Naive B cell (primary cell): ENCODE data around the gene EN2. TPM values are rescaled to one million over a fixed set of nuclear protein-coding genes. Genes with fewer than 3 reads are reported as not detected.

Experiments
- ATAC-seq, 2 donors: fragments of 150-1000 bp; cut with Tn5 transposase; 2 replicates each; pipeline ENCODE4 v1.10.0; 2021; ENCODE audit warnings: low read depth in 2 of 2, mild to moderate bottlenecking in 2 of 2, moderate library complexity in 2 of 2
- DNase-seq: peaks from one replicate; pipeline ENCODE4 v3.0.0; 2022
- H3K27ac Mint-ChIP-seq, 6 donors: one replicate each; pipeline ENCODE4 v1.8.0; 2020 to 2022; ENCODE audit warnings: mild to moderate bottlenecking in 6 of 6, mixed read lengths in 6 of 6, moderate library complexity in 5 of 6, inconsistent platforms in 2 of 6
- H3K27me3 Mint-ChIP-seq, 3 donors: one replicate each; pipeline ENCODE4 v1.8.0; 2021 to 2022; ENCODE audit warnings: mixed read lengths in 3 of 3, mild to moderate bottlenecking in 1 of 3
- H3K36me3 Mint-ChIP-seq, 2 donors: one replicate each; pipeline ENCODE4 v1.8.0; 2020 to 2022; ENCODE audit warnings: mixed read lengths in 2 of 2, inconsistent platforms in 1 of 2, mild to moderate bottlenecking in 1 of 2
- H3K4me1 Mint-ChIP-seq, 3 donors: one replicate each; pipeline ENCODE4 v1.8.0; 2020 to 2022; ENCODE audit warnings: mixed read lengths in 3 of 3, inconsistent platforms in 1 of 3, mild to moderate bottlenecking in 1 of 3, moderate library complexity in 1 of 3
- H3K4me3 Mint-ChIP-seq, 8 donors: one replicate each; pipeline ENCODE4 v1.8.0; 2020 to 2022; ENCODE audit warnings: mild to moderate bottlenecking in 8 of 8, mixed read lengths in 8 of 8, moderate library complexity in 8 of 8, inconsistent platforms in 2 of 8
- H3K9me3 Mint-ChIP-seq, 7 donors: one replicate each; pipeline ENCODE4 v1.8.0; 2020 to 2022; ENCODE audit warnings: mixed read lengths in 7 of 7, mild to moderate bottlenecking in 5 of 7, inconsistent platforms in 2 of 7, moderate library complexity in 1 of 7
- polyA plus RNA-seq, 6 donors: library from polyadenylated mRNA; unstranded; fragments of 300-500 nt; fragmentation: Illumina TruSeq; gene quantifications; one replicate each; pipeline ENCODE4 v1.2.3, GENCODE V29; 2021; ENCODE audit warnings: low read depth in 6 of 6

Gene EN2
- polyA plus RNA-seq, 6 donors from 2014 or later: not detected

DNA sequence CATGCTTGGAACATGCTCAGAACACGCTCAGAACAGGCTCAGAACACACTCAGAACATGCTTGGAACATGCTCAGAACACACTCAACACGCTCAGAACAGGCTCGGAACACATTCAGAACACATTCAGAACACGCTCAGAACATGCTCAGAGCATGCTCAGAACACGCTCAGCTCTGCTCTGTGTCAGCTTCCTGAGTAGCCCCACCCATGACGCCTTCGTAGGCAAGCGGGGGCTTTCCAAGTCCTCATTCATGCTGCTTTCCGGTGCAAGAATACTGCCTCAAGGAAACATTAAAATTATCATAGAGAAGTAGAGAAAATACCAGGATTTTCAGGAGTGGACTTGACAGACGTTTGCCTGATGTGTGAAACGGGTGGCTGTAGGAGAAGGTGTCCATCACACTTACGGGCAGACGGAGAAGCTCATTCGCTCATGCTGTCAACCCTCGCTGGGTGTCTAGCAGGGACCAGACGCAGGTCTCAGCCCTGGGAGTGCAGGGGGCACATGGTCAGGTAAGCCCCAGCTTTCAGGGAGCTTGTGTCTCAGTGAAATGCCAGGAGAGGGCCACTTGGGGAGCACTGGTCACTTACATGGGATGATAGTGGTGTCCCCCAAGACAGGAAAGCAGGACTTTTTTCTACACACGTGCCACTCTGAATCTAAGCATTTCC is 24.7 kb downstream of the EN2 start:
- ATAC-seq: peak; percentile 61 to 65
- Mint-ChIP-seq H3K27ac (peak overlapping the region in 3 of 6 donors; percentile 8 to 62 (median 11)), H3K27me3 (peaks cover 44 to 68% (median 46%) of the 10 kb centered on the region in 3 donors), H3K4me3 (peak overlapping the region in 5 of 8 donors; percentile 4 to 73 (median 53)), H3K4me1 (peaks cover 0 to 7% (median 0%) of the 10 kb centered on the region in 3 donors), H3K9me3 (peaks cover 0 to 11% (median 3%) of the 10 kb centered on the region in 7 donors), H3K36me3 (no peaks in the 10 kb centered on the region)
- DNase-seq: no peak

DNA sequence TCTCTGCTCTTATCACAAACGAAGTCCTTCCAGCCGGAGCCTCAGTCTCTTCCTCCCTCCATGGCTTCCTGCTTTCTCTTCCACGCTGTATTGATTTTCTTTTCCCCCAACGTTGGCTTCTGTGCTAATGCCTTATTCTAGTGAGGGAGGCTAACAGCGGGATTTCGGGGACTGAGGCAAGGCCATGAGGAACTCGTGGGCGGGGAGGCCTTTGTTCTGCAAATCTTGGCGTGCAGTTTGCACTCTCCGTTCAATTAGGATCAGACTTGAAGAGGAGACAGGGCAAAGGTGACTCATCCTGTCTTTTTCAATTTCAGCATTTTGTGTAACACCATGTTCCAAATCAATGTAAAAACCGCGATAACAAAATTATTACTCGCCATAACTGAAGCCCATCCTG is 25.3 kb downstream of the EN2 start:
- no peak for DNase-seq
- H3K27ac Mint-ChIP-seq: peak overlapping the region in 3 of 6 donors; percentile 44 to 62 (median 60)
- peaks cover 38 to 62% (median 41%) of the 10 kb centered on the region in 3 donors for H3K27me3 Mint-ChIP-seq
- peaks cover 0 to 11% (median 3%) of the 10 kb centered on the region in 7 donors for H3K9me3 Mint-ChIP-seq
- no peak for ATAC-seq
- H3K4me3 Mint-ChIP-seq: peak overlapping the region in 2 of 8 donors; percentile 10 to 22
- no peaks in the 10 kb centered on the region for H3K36me3 Mint-ChIP-seq
- H3K4me1 Mint-ChIP-seq: peaks cover 0 to 7% (median 0%) of the 10 kb centered on the region in 3 donors

DNA sequence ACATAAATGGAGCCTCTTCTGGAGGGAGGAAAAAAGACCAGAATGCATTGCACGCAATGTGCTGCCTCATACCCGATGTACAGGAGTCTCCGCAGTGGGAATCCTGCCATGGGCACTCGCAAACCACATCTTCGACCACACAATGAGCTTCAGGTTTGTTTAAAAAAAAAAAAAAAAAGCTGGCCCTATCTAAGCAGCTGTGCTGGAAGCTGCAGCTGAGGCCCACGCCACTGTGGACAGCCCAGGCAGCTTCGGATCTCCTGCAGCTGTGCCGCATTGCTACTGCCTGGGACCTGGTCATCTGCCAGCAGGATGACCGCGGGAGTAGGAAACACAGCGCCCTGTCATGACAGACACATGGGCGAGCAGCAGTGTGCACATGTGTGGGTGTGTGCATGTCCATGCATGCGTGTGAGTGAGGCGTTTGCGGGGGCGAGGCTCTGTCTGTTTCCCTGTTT is 26.0 kb downstream of the EN2 start:
- no peaks in the 10 kb centered on the region for H3K36me3 Mint-ChIP-seq
- peaks cover 0 to 7% (median 3%) of the 10 kb centered on the region in 3 donors for H3K4me1 Mint-ChIP-seq
- H3K27me3 Mint-ChIP-seq: peaks cover 35 to 56% (median 37%) of the 10 kb centered on the region in 3 donors
- peaks cover 0 to 11% (median 3%) of the 10 kb centered on the region in 7 donors for H3K9me3 Mint-ChIP-seq
- H3K4me3 Mint-ChIP-seq: no peak overlapping the region
- DNase-seq (no peak), ATAC-seq (no peak)
- no peak overlapping the region for H3K27ac Mint-ChIP-seq

DNA sequence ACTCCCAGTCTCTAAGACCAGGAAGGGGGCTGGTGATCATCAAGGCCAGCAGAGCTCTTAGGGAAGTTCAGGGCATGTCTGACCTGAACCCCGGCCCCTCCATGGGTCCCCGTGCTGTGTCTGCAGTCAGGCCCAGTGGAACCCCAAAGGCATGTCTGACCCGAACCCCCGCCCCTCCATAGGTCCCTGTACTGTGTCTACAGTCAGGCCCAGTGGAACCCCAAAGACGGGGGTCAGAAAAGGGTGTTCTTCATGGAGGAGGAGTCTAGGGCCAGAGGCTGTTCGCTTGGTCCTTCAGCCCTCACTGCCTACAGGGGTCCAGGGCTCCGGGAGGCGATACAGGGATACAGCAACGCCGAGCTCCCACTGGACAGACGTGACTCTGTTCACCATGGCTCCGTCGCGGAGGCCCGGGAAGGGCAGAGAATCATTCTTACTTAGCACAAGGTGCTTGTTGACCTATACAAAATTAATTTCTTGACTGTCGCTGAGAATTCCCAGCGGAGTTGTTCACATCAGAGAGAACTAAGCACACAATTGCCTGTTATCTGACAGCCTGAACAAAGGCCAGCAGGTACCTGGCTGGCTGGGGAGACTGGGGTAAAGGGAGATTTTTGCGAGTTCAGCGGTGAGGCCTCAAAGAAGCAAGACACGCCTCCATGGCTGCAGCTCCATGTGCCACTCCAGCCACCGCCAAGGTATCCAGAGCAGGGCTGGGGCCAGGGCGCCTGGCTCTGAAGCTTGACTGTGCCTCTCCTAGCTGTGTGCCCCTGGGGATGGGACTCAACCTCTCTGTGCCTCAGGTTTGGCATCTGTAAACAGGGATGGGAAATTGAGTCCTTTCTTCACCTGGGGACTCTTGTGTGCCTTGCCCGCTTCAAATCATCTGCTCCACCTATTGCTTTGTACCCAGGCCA is 26.8 kb downstream of the EN2 start:
- H3K4me3 Mint-ChIP-seq: no peak overlapping the region
- no peak for ATAC-seq

DNA sequence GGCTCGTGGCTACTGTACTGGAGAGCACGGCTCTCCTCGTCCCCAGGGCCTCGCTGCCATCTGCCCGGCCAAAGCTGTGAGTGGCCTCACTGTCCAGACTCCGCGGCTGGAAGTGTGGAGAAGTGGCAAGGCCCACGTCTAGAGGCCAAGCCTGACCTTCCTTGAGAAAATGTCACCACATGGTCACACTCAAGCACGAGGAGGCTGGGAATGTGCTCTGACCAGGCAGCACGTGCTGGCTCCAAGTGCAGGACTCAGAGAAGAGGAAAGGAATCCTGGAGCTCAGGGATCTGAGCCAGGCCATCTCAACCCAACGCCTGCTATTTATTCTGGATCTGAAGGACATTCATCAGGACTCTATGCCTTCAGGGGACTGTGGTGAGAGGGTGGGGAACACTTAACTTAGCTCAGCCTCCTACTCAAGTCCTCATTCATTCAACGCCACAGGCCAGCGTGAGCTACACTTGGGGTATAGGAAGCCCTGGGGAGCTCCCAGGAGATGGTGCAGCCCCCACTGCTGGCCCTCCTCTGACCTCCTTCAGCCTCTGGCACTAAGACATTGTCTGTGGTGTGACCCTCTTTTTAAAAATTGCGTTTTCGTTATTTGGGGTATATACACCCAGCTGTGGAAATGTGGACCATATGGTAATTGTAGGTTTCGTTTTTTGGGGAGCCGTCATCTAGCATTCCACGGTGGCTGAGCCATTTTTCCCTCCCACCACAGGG is 29.0 kb downstream of the EN2 start:
- H3K4me3 Mint-ChIP-seq: no peak overlapping the region
- ATAC-seq (no peak), DNase-seq (no peak)
- H3K27me3 Mint-ChIP-seq: peaks cover 24 to 57% (median 25%) of the 10 kb centered on the region in 3 donors
- H3K27ac Mint-ChIP-seq: no peak overlapping the region
- peaks cover 1 to 12% (median 5%) of the 10 kb centered on the region in 7 donors for H3K9me3 Mint-ChIP-seq
- peaks cover 0 to 13% of the 10 kb centered on the region in 2 donors for H3K36me3 Mint-ChIP-seq
- peaks cover 15 to 33% (median 24%) of the 10 kb centered on the region in 3 donors for H3K4me1 Mint-ChIP-seq

More for the DNA sequence above, 26.8 kb downstream of the EN2 start:
- H3K4me1 Mint-ChIP-seq: peaks cover 3 to 12% (median 6%) of the 10 kb centered on the region in 3 donors
- peaks cover 32 to 55% (median 32%) of the 10 kb centered on the region in 3 donors for H3K27me3 Mint-ChIP-seq
- H3K27ac Mint-ChIP-seq: no peak overlapping the region
- H3K9me3 Mint-ChIP-seq: peaks cover 0 to 11% (median 3%) of the 10 kb centered on the region in 7 donors
- no peaks in the 10 kb centered on the region for H3K36me3 Mint-ChIP-seq
- DNase-seq: no peak

DNA sequence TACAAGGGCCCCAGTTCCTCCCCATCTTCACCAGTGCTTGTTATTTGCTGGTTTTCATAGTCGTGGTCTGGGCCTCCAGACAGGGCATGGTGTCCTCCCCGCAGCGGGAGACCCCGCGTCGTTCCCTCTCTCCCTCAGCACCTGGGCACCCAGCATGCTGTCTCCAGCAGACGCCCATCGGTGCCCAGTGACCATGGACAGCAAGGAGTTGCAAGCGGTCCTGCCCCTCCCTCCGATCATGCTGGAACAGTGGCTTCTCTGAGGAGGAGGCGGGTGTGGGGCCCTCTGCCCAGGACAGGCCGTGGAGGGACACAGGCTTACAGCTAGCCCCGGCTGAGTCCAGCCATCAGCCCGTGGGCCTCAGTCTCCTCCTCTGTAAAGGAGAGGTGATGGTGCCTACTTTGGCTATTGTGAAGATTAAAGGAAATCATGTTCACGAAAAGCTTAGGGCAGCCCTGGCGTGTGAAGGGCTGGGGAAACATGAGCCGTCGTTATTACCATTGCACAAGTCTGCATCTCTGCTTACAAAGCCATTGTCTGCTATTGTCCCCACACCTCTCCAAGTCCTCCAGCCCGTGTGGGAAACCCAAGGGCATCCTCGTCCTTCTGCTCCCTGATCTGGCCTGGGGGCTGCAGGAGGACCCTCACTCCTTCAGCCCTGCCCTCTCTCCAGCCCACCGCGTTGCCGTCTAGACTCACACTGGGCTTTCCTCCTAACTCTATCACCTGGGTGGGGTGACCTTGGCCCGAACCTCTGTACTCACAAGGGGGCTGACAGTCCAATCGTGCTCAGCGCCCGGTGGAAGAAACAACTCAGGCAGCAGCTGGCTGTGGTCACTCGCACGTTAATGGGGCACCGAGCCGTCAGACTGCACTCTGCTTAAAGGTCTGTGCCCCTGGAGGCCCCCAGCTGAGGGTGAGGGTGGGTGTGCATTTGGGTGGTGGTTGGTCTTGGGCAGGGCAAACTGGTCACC is 29.9 kb downstream of the EN2 start:
- peaks cover 17 to 35% (median 27%) of the 10 kb centered on the region in 3 donors for H3K4me1 Mint-ChIP-seq
- H3K36me3 Mint-ChIP-seq: peaks cover 0 to 15% of the 10 kb centered on the region in 2 donors
- ATAC-seq (no peak), DNase-seq (no peak)
- peak overlapping the region in 1 of 8 donors; percentile 59 for H3K4me3 Mint-ChIP-seq
- H3K27me3 Mint-ChIP-seq: peaks cover 17 to 57% (median 21%) of the 10 kb centered on the region in 3 donors
- peak overlapping the region in 2 of 6 donors; percentile 35 to 49 for H3K27ac Mint-ChIP-seq
- H3K9me3 Mint-ChIP-seq: peaks cover 1 to 7% (median 5%) of the 10 kb centered on the region in 7 donors

DNA sequence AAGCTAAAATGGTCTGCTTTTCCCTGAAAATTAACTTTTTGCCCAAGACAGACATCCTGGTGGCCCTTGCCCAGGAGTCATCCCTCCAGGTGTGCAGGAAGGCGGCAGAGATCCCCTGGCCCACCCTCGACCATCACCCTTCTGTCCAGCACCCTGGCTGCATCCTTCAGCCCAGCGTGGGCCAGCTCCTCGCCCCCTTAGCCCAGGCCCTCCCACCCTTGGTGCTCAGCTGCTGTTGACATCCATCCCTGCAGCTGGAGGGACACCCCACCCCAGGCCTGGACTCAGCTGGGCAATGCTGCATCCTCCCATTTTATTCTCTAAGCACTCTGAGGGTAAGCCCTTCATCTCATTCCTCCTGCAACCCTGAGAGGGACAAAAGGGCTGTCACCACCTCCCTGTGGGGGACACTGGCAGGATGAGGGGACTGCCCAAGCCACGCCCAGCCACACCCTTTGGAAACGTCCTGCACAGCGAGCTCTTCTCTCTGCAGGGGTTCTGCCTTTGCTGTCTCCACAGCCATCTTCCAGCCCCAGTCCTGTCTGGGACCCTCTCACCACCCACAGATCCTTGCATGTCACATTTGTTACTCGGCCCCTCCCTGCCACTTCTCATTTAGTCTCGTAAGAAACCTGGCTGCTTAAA is 30.7 kb downstream of the EN2 start:
- ATAC-seq (no peak), DNase-seq (no peak)
- peaks cover 0 to 15% of the 10 kb centered on the region in 2 donors for H3K36me3 Mint-ChIP-seq
- peak overlapping the region in 4 of 8 donors; percentile 2 to 74 (median 22) for H3K4me3 Mint-ChIP-seq
- peak overlapping the region in 4 of 6 donors; percentile 10 to 87 (median 78) for H3K27ac Mint-ChIP-seq
- peaks cover 9 to 58% (median 19%) of the 10 kb centered on the region in 3 donors for H3K27me3 Mint-ChIP-seq
- peaks cover 1 to 7% (median 6%) of the 10 kb centered on the region in 7 donors for H3K9me3 Mint-ChIP-seq
- H3K4me1 Mint-ChIP-seq: peaks cover 17 to 28% (median 27%) of the 10 kb centered on the region in 3 donors

DNA sequence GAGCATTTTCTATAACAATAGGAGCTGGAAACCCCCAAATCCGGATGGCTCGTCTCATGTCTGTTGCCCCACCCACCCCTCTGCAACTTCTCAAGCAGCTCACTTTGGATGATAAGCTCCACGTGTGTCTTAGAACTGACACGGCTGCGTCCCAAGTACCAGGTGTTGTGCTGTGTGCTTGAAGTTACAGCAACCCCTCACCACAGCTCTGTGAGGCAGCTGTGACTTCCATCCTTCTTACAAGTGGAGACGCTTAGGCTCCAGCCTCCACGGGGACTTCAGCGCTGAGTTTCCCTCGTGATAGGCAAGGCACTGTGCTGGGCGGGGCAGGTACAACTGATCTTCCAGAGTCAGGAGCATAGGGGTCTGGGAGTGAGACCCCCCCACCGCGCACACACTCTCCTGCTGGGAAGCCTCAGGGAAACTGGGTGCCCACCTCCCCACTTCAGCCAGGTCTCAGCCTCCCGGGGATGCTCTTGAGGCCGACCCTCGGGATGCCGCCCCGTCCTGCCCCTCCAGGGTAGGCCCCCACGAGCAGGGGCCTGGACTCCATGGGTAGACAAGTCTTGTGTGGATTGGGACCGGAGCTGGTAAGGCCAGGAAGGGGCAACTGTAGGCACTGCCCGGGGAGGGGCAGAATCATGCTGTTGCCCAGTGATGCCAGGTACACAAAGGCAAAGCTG is 31.4 kb downstream of the EN2 start:
- DNase-seq (no peak), ATAC-seq (peak; percentile 51 to 57)
- H3K9me3 Mint-ChIP-seq: peaks cover 1 to 7% (median 6%) of the 10 kb centered on the region in 7 donors
- peaks cover 8 to 60% (median 19%) of the 10 kb centered on the region in 3 donors for H3K27me3 Mint-ChIP-seq
- H3K4me1 Mint-ChIP-seq: peaks cover 17 to 28% (median 27%) of the 10 kb centered on the region in 3 donors
- peak overlapping the region in 7 of 8 donors; percentile 33 to 97 (median 74) for H3K4me3 Mint-ChIP-seq
- H3K36me3 Mint-ChIP-seq: peaks cover 0 to 15% of the 10 kb centered on the region in 2 donors
- peak overlapping the region in 3 of 6 donors; percentile 10 to 87 (median 75) for H3K27ac Mint-ChIP-seq

DNA sequence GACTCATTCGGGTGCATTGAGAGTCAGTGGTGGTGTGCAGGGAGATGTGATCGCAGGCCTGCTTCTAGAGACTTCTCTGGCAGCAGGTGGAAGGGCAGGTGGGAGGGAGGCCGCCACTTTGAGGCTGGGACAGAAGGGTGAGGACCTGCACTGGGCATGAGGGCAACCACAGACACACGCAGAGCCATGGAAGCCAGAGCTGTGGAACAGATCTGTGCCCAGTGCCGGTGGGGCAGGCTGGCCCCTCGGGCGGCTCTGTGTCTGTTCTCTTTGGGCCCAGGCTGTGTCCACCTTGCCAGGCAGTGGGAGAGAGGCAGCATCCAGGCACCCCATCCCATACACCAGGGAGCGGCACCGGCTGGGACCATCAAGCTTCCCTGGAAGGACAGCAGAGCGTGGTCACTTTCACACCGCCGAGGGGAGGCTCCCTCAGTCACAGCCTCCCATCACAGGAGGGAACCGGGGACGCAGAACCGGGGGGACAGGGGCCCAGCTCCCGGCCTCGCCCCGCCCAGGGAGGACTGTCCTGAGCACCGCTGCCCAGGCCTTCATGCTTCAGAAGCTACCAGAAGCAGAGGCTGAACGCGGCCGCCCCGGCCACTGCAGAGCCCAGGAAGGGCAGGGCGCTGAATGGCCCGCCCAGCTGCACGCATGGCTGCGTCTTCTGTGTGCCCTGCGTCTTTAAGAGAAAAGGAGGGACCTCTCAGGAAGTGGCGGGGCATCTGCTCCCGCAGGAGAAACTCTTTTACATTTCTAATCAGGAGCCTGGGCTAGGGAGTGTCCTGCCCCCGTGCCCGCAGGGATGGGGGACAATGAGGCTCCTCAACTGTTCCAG is 32.1 kb downstream of the EN2 start:
- Mint-ChIP-seq H3K9me3 (peaks cover 1 to 7% (median 6%) of the 10 kb centered on the region in 7 donors), H3K4me1 (peaks cover 17 to 28% (median 27%) of the 10 kb centered on the region in 3 donors), H3K36me3 (peaks cover 0 to 15% of the 10 kb centered on the region in 2 donors), H3K27ac (peak overlapping the region in 4 of 6 donors; percentile 24 to 89 (median 75)), H3K4me3 (peak overlapping the region; percentile 81 to 97 (median 93)), H3K27me3 (peaks cover 8 to 60% (median 23%) of the 10 kb centered on the region in 3 donors)
- DNase-seq: no peak
- no peak for ATAC-seq
